GM21825 (cell line): Measurements from ENCODE around the gene DDX31.
"Not testable (repeated sequence)": the region's sequence is repeated elsewhere in the genome, so short reads cannot be mapped to it uniquely, and the experiment has no call there.

Source experiments
- ATAC-seq: cut with Tn5 transposase; IDR thresholded peaks from one replicate; pipeline ENCODE4 v1.9.1; 2021; ENCODE audit warnings: mild to moderate bottlenecking, moderate library complexity; ENCODE audit not compliant: unreplicated experiment

Gene DDX31

GRCh38 chr9:132582786-132583583, 86.8 kb downstream of the DDX31 start:
- ATAC-seq: no peak

- no peak for ATAC-seq
Measured at GRCh38 chr9:132582276-132582785, 87.5 kb downstream of the DDX31 start, which contains the start of gene BARHL1. Gene BARHL1, plus strand, starts transcription at chr9:132582606. Its CDS starts 192 bp downstream, at chr9:132582798.

GRCh38 chr9:132579427-132579798, 90.4 kb downstream of the DDX31 start:
- no peak for ATAC-seq

GRCh38 chr9:132578367-132578932, 91.3 kb downstream of the DDX31 start:
- no peak for ATAC-seq

GRCh38 chr9:132577119-132577518, 92.7 kb downstream of the DDX31 start:
- no peak for ATAC-seq

GRCh38 chr9:132575811-132576210, 94.0 kb downstream of the DDX31 start:
- ATAC-seq: no peak

- no peak for ATAC-seq
Measured at GRCh38 chr9:132575005-132575609, 94.7 kb downstream of the DDX31 start.

- no peak for ATAC-seq
Measured at GRCh38 chr9:132572921-132573320, 96.9 kb downstream of the DDX31 start.

GRCh38 chr9:132571806-132572600, 97.8 kb downstream of the DDX31 start:
- no peak for ATAC-seq

- not testable (repeated sequence) for ATAC-seq
Measured at GRCh38 chr9:132568787-132569186, 101.0 kb downstream of the DDX31 start.

GRCh38 chr9:132564526-132564925, 105.3 kb downstream of the DDX31 start:
- ATAC-seq: no peak

GRCh38 chr9:132562306-132562573, 107.5 kb downstream of the DDX31 start:
- ATAC-seq: no peak

GRCh38 chr9:132560616-132561202, 109.1 kb downstream of the DDX31 start:
- ATAC-seq: no peak

- no peak for ATAC-seq
Measured at GRCh38 chr9:132559711-132560110, 110.1 kb downstream of the DDX31 start.

GRCh38 chr9:132557159-132557558, 112.6 kb downstream of the DDX31 start:
- no peak for ATAC-seq

GRCh38 chr9:132556714-132557113, 113.1 kb downstream of the DDX31 start:
- no peak for ATAC-seq

- no peak for ATAC-seq
Measured at GRCh38 chr9:132556235-132556634, 113.5 kb downstream of the DDX31 start.

GRCh38 chr9:132555528-132555927, 114.3 kb downstream of the DDX31 start:
- no peak for ATAC-seq

GRCh38 chr9:132554755-132555154, 115.0 kb downstream of the DDX31 start:
- no peak for ATAC-seq

- ATAC-seq: no peak
Measured at GRCh38 chr9:132552041-132552440, 117.7 kb downstream of the DDX31 start.

- no peak for ATAC-seq
Measured at GRCh38 chr9:132551556-132551955, 118.2 kb downstream of the DDX31 start.
